ENCODE measurements around the gene IFNA4.
A peak's percentile ranks its signal among the peaks of the same experiment; 100 is the strongest.
"Not testable (repeated sequence)": the region's sequence is repeated elsewhere in the genome, so short reads cannot be mapped to it uniquely, and the experiment has no call there.

Gene IFNA4

DNA sequence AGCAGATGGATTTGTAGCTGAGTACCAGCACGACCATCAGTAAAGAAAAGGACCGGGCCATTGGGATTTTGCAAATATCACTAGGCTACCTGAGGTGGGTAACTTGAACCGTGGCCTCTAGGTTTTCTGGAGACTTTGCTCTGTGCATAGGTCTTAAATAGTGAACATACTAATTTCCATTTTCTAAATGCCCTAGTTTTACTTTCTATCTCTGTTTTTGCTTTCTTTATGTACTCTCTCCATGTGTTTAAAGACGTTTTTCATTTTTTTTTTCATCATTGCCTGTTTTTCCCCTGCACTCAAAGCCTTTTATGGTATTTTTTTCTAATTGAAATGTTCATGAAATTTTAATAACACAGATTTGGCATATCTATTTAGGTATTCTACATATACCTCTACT lies 14.7 kb upstream of the IFNA4 start, which contains the start of gene IFNA7:
Gene IFNA7, minus strand, starts transcription at position 101 of the 400 bp plus-strand sequence. Its CDS starts 40 bp downstream, at position 61.
- POLR2A ChIA-PET; H3K4me3 ChIP-seq (ENCODE audit: low read depth, low read length); H3K4me1 ChIP-seq (ENCODE audit: control insufficient read depth, insufficient read depth, low read length); H3K9me3 ChIP-seq (ENCODE audit: control insufficient read depth, insufficient read depth, low read depth, low read length); H3K36me3 ChIP-seq (ENCODE audit: control insufficient read depth in 2 of 2, insufficient read depth in 1 of 2, low read length in 2 of 2); H3K27ac ChIP-seq (ENCODE audit: extremely low read depth, low read depth, low read length): not testable (repeated sequence)
- CTCF ChIA-PET = interaction anchor here (0.7 to 2.5 kb wide), 2 partner anchors 11 to 27 kb away, joined by 4 to 8 read pairs; no protein-coding TSS in a partner anchor

DNA sequence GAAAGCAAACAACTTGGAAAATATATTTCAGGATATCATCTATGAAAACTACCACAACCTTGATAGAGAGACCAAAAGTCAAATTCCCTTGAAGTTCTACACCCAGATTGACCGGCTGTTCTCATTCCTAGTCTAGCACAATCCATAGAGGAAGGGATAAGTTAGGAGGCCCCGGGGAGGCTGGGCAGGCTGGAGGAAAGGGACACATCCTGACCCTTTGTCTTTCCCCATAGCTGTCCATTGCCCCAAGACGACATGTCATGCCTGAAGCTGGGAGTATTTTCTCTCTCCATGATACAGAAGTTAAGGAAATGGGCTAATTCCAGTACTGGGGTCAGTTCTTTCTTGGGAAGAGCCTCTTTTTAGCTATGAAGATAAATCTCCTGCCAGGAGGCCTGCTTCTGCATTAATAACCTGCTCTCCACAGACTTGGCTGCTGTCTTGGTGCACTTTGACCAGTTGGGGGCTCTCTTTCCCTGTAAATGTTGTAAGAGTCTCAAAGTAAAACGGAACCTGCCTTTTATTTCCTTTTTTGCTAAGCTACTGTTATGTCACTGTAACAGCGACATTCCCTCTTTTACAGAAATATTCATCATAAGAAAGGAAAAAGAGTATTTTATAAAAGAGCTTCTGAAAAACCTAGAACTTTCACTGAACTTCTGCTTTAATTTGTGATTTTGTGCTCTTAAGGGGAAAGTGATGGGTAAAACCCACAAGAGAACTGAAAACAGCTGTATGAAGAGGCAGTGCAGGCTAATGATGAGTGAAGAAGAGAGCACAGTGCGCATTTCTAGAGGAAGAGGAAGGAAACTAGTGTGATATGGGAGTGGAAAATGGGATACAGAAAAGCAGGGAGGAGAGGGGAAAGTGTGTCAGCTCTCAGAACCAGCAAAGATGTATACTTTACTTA lies 7.7 kb upstream of the IFNA4 start:
- peak; percentile 78 for TF ChIP-seq ZNF654 (tag by site-specific recombination; IDR thresholded peaks at IDR 0.05; ENCODE audit: low read depth)
- peak; percentile 42; the same call in 1 of the 2 replicates for TF ChIP-seq PRDM1 (tag by site-specific recombination; IDR thresholded peaks at IDR 0.05)
- 0 out of 2 replicates have a peak, but pooled peaks have one; percentile 28 for TF ChIP-seq ZNF660 (tag by site-specific recombination; IDR thresholded peaks at IDR 0.05)
- CTCF ChIA-PET = interaction anchor here (0.6 to 3.7 kb wide), 40 partner anchors 9 to 1316 kb away, joined by 3 to 24 read pairs (median 4); partner anchors contain the start of gene IFNW1
- H3K4me1 ChIP-seq (ENCODE audit: control insufficient read depth, insufficient read depth, low read length); H3K36me3 ChIP-seq (ENCODE audit: control insufficient read depth in 2 of 2, insufficient read depth in 1 of 2, low read length in 2 of 2); H3K9me3 ChIP-seq (ENCODE audit: control insufficient read depth, insufficient read depth, low read depth, low read length); H3K27ac ChIP-seq (ENCODE audit: extremely low read depth, low read depth, low read length); H3K4me3 ChIP-seq (ENCODE audit: low read depth, low read length): not testable (repeated sequence)
- POLR2A ChIA-PET = interaction anchor here (0.6 kb wide), 1 partner anchor 18 kb away, joined by 3 read pairs; no protein-coding TSS in a partner anchor

DNA sequence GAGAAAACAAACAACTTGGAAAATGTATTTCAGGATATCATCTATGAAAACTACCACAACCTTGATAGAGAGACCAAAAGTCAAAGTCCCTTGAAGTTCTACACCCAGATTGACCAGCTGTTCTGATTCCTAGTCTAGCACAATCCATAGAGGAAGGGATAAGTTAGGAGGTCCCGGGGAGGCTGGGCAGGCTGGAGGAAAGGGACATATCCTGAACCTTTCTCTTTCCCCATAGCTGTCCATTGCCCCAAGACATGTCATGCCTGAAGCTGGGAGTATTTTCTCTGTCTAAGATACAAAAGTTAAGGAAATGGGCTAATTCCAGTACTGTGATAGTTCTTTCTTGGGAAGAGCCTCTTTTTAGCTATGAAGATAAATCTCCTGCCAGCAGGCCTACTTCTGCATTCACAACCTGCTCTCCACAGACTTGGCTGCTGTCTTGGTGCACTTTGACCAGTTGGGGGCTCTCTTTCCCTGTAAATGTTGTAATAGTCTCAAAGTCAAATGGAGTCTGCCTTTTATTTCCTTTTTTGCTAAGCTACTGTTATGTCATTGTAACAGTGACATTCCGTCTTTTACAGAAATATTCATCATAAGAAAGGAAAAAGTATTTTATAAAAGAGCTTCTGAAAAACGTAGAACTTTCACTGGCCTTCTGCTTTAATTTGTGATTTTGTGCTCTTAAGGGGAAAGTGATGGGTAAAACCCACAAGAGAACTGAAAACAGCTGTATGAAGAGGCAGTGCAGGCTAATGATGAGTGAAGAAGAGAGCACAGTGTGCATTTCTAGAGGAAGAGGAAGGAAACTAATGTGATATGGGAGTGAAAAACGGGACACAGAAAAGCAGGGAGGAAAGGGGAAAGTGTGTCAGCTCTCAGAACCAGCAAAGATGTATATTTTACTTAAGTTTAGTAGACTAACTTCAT lies 4.3 kb downstream of the IFNA4 start:
- CTCF ChIA-PET = interaction anchor here (0.6 to 2.3 kb wide), 35 partner anchors 9 to 1130 kb away, joined by 3 to 24 read pairs (median 4); partner anchors contain the start of genes IFNA10 and IFNA8
- H3K36me3 ChIP-seq (ENCODE audit: control insufficient read depth in 2 of 2, insufficient read depth in 1 of 2, low read length in 2 of 2); H3K4me3 ChIP-seq (ENCODE audit: low read depth, low read length); H3K27ac ChIP-seq (ENCODE audit: extremely low read depth, low read depth, low read length); H3K9me3 ChIP-seq (ENCODE audit: control insufficient read depth, insufficient read depth, low read depth, low read length); H3K4me1 ChIP-seq (ENCODE audit: control insufficient read depth, insufficient read depth, low read length); POLR2A ChIA-PET: not testable (repeated sequence)
- TF ChIP-seq PRDM1 (tag by site-specific recombination; IDR thresholded peaks at IDR 0.05) (0 out of 2 replicates have a peak, but pooled peaks have one; percentile 7), ZNF654 (tag by site-specific recombination; IDR thresholded peaks at IDR 0.05; ENCODE audit: low read depth) (peak; percentile 17; the same call in 1 of the 2 replicates)

DNA sequence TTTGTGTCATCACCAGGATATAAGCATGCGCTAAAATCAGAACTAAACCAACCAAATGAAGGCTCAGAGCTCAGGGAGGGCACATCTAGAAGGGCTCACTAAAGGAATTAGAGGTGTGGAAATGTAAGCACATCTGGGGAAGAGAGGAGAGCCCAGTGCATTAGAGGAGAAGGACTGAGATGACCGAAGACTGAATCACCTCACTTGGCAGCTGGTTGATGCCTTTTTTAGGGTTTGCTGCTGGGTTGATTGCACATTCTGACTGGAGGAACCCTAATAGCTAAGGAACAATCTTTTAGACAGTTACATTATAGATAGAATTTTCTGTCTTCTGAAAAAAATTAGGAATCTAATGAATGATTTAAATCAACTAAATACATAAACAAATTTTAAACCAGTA lies 12.7 kb downstream of the IFNA4 start:
- Histone ChIP-seq H3K27ac (ENCODE audit: extremely low read depth, low read depth, low read length) (no peak overlapping the region), H3K4me1 (ENCODE audit: control insufficient read depth, insufficient read depth, low read length) (no peaks in the 10 kb centered on the region), H3K9me3 (ENCODE audit: control insufficient read depth, insufficient read depth, low read depth, low read length) (no peaks in the 10 kb centered on the region), H3K4me3 (ENCODE audit: low read depth, low read length) (no peak overlapping the region), H3K36me3 (ENCODE audit: control insufficient read depth in 2 of 2, insufficient read depth in 1 of 2, low read length in 2 of 2) (no peaks in the 10 kb centered on the region)
- TF ChIP-seq YY1 (tag by site-specific recombination; IDR thresholded peaks at IDR 0.05) = no peak
- TF ChIP-seq ZNF140 (tag by site-specific recombination; IDR thresholded peaks at IDR 0.05) = no peak
- no peak for TF ChIP-seq ZNF785 (tag by site-specific recombination; IDR thresholded peaks at IDR 0.05)
- no peak for TF ChIP-seq ZFP37 (tag by site-specific recombination; IDR thresholded peaks at IDR 0.05)
- TF ChIP-seq ZNF133 (tag by site-specific recombination; IDR thresholded peaks at IDR 0.05) = no peak
- no peak for TF ChIP-seq ZXDB (tag by site-specific recombination; IDR thresholded peaks at IDR 0.05)
- TF ChIP-seq ZNF701 (tag by site-specific recombination; IDR thresholded peaks at IDR 0.05) = no peak
- TF ChIP-seq ZNF221 (tag by site-specific recombination; IDR thresholded peaks at IDR 0.05; ENCODE audit: borderline replicate concordance) = no peak
- no peak for TF ChIP-seq GLIS1 (tag by site-specific recombination; IDR thresholded peaks at IDR 0.05)
- TF ChIP-seq ZNF311 (tag by site-specific recombination; IDR thresholded peaks at IDR 0.05; ENCODE audit: borderline replicate concordance) = no peak
- TF ChIP-seq, protein P1, sequence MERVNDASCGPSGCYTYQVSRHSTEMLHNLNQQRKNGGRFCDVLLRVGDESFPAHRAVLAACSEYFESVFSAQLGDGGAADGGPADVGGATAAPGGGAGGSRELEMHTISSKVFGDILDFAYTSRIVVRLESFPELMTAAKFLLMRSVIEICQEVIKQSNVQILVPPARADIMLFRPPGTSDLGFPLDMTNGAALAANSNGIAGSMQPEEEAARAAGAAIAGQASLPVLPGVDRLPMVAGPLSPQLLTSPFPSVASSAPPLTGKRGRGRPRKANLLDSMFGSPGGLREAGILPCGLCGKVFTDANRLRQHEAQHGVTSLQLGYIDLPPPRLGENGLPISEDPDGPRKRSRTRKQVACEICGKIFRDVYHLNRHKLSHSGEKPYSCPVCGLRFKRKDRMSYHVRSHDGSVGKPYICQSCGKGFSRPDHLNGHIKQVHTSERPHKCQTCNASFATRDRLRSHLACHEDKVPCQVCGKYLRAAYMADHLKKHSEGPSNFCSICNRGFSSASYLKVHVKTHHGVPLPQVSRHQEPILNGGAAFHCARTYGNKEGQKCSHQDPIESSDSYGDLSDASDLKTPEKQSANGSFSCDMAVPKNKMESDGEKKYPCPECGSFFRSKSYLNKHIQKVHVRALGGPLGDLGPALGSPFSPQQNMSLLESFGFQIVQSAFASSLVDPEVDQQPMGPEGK (tag by site-specific recombination; IDR thresholded peaks at IDR 0.05) = no peak
- CTCF ChIA-PET = interaction anchor here (0.5 to 2.4 kb wide), 4 partner anchors 8 to 613 kb away, joined by 3 to 19 read pairs (median 5); no protein-coding TSS in a partner anchor
- POLR2A ChIA-PET = no interaction called here

Data from HEK293 (cell line).